ENCODE data around the gene TRIM7. TPM values are rescaled to one million over a fixed set of nuclear protein-coding genes. Genes with fewer than 3 reads are reported as not detected.

TRIM7 gene
- total and polyA plus RNA-seq, 9 of the 15 experiments (the other 6 are each of a cell fraction or from before 2014, with no cell fraction given): 2.6 to 14.9 (median 8.9) TPM

DNA sequence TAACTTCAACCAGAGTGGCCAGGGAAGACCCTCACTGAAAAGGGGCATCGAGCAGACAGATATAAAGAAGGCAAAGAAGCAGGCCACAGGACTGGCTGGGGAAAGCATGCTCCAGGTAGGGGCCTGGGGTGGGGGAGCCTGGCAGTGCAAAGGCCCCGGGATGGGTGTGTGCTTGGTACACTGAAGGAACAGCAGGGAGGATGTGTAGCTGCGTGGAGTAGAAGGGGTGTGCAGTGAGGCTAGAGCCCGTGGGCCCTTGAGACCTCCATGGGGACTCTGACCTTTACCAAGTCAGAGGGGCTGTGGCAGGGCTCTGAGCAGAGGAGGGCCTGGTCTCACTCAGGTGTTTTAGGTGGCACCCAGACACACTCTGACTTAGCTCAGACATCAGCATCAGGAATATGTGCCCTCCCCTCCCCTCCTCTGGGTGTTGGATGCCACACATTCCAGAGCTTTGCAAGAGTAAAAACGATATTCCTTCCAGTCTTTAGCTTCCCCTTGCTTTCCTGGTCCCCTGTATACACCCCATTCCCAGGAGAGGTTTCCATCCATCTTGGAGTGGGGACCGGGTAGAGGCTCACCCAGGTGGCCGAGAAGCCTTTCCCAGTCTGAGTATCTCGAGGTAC is 7.6 kb downstream of the TRIM7 start:
- H3K4me3 ChIP-seq: no peak overlapping the region
- CTCF ChIA-PET (ENCODE audit: low intra/inter-chr PET ratio): no interaction called here
- ATAC-seq (no peak), DNase-seq (ENCODE audit: extremely low read depth in 1 of 4, low spot score in 3 of 4) (no peak), FAIRE-seq (no peak)
- no peaks in the 10 kb centered on the region for H3K9me3 ChIP-seq (replicated peaks; ENCODE audit: control insufficient read depth, insufficient read depth, low read depth, low read length)
- H3K27ac ChIP-seq (ENCODE audit: extremely low read depth, low read depth, low read length): no peak overlapping the region
- no peaks in the 10 kb centered on the region for H3K9me1 ChIP-seq (ENCODE audit: control insufficient read depth, insufficient read depth, low read length)
- H3K4me2 ChIP-seq (ENCODE audit: insufficient read depth, low read length): no peak overlapping the region
- H3K4me1 ChIP-seq (replicated peaks in 1 of 2; ENCODE audit: control insufficient read depth in 2 of 2, insufficient read depth in 2 of 2, low read length in 2 of 2): peaks cover 34 to 51% of the 10 kb centered on the region in 2 experiments; a peak in 4 of 5 replicates
- no TSS peak for BruUV-seq (replicated peaks)
- peak overlapping the region in 1 of 2 experiments; percentile 46; a peak in 2 of 4 replicates for H3K9ac ChIP-seq (ENCODE audit: insufficient read depth in 1 of 2, low read depth in 2 of 2, low read length in 2 of 2)
- no peaks in the 10 kb centered on the region for H4K20me1 ChIP-seq (replicated peaks; ENCODE audit: control insufficient read depth, insufficient read depth, low read length)
- POLR2A ChIA-PET: interaction anchor here (0.7 to 2.1 kb wide), 4 partner anchors 9 to 57 kb away, joined by 3 to 7 read pairs (median 4); no protein-coding TSS in a partner anchor
- intact Hi-C loops (cut with micrococcal nuclease) (no loop called here), in situ Hi-C loops (cut with MboI) (no loop called here)
- H3K79me2 ChIP-seq (ENCODE audit: control insufficient read depth, insufficient read depth, low read length): peaks cover 9% of the 10 kb centered on the region
- no peak overlapping the region for H2AFZ ChIP-seq (ENCODE audit: low read depth, low read length)
- H3K27me3 ChIP-seq (ENCODE audit: control insufficient read depth in 2 of 2, insufficient read depth in 2 of 2, low read length in 2 of 2): no peaks in the 10 kb centered on the region
- 46% methylated on average over 7 of the region's 8 CpGs for WGBS (ENCODE audit: insufficient coverage, low coverage, missing lambda C conversion rate)
- no peaks in the 10 kb centered on the region; the same call in 2 of the 3 replicates for H3K36me3 ChIP-seq (ENCODE audit: control insufficient read depth, insufficient read depth, low read length)
- no peak for TF ChIP-seq VEZF1 (CRISPR knock-in tag; IDR thresholded peaks at IDR 0.05)
- TF ChIP-seq BACH1 (tag; IDR thresholded peaks at IDR 0.05): no peak
- TF ChIP-seq ZC3H4 (CRISPR knock-in tag; IDR thresholded peaks at IDR 0.05; ENCODE audit: borderline replicate concordance): no peak
- TF ChIP-seq ZNF436 (CRISPR knock-in tag; IDR thresholded peaks at IDR 0.05): no peak
- TF ChIP-seq, protein P1, sequence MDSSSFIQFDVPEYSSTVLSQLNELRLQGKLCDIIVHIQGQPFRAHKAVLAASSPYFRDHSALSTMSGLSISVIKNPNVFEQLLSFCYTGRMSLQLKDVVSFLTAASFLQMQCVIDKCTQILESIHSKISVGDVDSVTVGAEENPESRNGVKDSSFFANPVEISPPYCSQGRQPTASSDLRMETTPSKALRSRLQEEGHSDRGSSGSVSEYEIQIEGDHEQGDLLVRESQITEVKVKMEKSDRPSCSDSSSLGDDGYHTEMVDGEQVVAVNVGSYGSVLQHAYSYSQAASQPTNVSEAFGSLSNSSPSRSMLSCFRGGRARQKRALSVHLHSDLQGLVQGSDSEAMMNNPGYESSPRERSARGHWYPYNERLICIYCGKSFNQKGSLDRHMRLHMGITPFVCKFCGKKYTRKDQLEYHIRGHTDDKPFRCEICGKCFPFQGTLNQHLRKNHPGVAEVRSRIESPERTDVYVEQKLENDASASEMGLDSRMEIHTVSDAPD (CRISPR knock-in tag; IDR thresholded peaks at IDR 0.05): no peak
- TF ChIP-seq, protein P2, sequence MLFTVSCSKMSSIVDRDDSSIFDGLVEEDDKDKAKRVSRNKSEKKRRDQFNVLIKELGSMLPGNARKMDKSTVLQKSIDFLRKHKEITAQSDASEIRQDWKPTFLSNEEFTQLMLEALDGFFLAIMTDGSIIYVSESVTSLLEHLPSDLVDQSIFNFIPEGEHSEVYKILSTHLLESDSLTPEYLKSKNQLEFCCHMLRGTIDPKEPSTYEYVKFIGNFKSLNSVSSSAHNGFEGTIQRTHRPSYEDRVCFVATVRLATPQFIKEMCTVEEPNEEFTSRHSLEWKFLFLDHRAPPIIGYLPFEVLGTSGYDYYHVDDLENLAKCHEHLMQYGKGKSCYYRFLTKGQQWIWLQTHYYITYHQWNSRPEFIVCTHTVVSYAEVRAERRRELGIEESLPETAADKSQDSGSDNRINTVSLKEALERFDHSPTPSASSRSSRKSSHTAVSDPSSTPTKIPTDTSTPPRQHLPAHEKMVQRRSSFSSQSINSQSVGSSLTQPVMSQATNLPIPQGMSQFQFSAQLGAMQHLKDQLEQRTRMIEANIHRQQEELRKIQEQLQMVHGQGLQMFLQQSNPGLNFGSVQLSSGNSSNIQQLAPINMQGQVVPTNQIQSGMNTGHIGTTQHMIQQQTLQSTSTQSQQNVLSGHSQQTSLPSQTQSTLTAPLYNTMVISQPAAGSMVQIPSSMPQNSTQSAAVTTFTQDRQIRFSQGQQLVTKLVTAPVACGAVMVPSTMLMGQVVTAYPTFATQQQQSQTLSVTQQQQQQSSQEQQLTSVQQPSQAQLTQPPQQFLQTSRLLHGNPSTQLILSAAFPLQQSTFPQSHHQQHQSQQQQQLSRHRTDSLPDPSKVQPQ (CRISPR knock-in tag; IDR thresholded peaks at IDR 0.05; ENCODE audit: borderline replicate concordance): no peak
- no peak for TF ChIP-seq NCOA4 (IDR thresholded peaks at IDR 0.05; ENCODE audit: partially characterized antibody)
- no peak for TF ChIP-seq PHB2 (IDR thresholded peaks at IDR 0.05; ENCODE audit: low read depth)
- TF ChIP-seq E2F8 (IDR thresholded peaks at IDR 0.05; ENCODE audit: low read depth, partially characterized antibody): no peak
- TF ChIP-seq MBD2 (IDR thresholded peaks at IDR 0.05; ENCODE audit: borderline replicate concordance, low read depth): no peak
- TF ChIP-seq ZNF586 (CRISPR knock-in tag; conservative IDR thresholded peaks at IDR 0.05): no peak
- TF ChIP-seq TBP (optimal IDR thresholded peaks at IDR 0.05; ENCODE audit: low read depth, low read length): no peak
